Measurements from ENCODE around the gene SHISA2.
A peak's percentile ranks its signal among the peaks of the same experiment; 100 is the strongest.

Gene SHISA2

GRCh38 chr13:26051231-26051656, 572 bp downstream of the SHISA2 start:
- H3K27me3 ChIP-seq (replicated peaks; ENCODE audit: control insufficient read depth, insufficient read depth, low read length, poor library complexity, severe bottlenecking), result peaks cover 26% of the 10 kb centered on the region
- H3K9me3 ChIP-seq (ENCODE audit: control insufficient read depth, low read length), result no peaks in the 10 kb centered on the region

GRCh38 chr13:26050568-26051230, 1.1 kb downstream of the SHISA2 start:
- no peaks in the 10 kb centered on the region for H3K36me3 ChIP-seq (ENCODE audit: control insufficient read depth, insufficient read depth, low read length)
- H3K27ac ChIP-seq (ENCODE audit: insufficient read depth, low read length, poor library complexity, severe bottlenecking), result no peak overlapping the region
- H3K4me3 ChIP-seq (ENCODE audit: insufficient read depth, low read depth, low read length, poor library complexity, severe bottlenecking), result peak overlapping the region; percentile 51
- H3K27me3 ChIP-seq (replicated peaks; ENCODE audit: control insufficient read depth, insufficient read depth, low read length, poor library complexity, severe bottlenecking), result peaks cover 26% of the 10 kb centered on the region
- no peak for DNase-seq
- H3K4me1 ChIP-seq (ENCODE audit: control insufficient read depth, insufficient read depth, low read length, poor library complexity, severe bottlenecking), result peaks cover 14% of the 10 kb centered on the region
- H3K9me3 ChIP-seq (ENCODE audit: control insufficient read depth, low read length), result no peaks in the 10 kb centered on the region

More at GRCh38 chr13:26051231-26051656, 572 bp downstream of the SHISA2 start:
- Histone ChIP-seq H3K36me3 (ENCODE audit: control insufficient read depth, insufficient read depth, low read length) (no peaks in the 10 kb centered on the region), H3K4me3 (ENCODE audit: insufficient read depth, low read depth, low read length, poor library complexity, severe bottlenecking) (peak overlapping the region; percentile 51), H3K4me1 (ENCODE audit: control insufficient read depth, insufficient read depth, low read length, poor library complexity, severe bottlenecking) (peaks cover 14% of the 10 kb centered on the region), H3K27ac (ENCODE audit: insufficient read depth, low read length, poor library complexity, severe bottlenecking) (no peak overlapping the region)
- no peak for DNase-seq

GRCh38 chr13:26048741-26049140, 3.1 kb downstream of the SHISA2 start:
- Histone ChIP-seq H3K4me1 (ENCODE audit: control insufficient read depth, insufficient read depth, low read length, poor library complexity, severe bottlenecking) (peaks cover 14% of the 10 kb centered on the region), H3K4me3 (ENCODE audit: insufficient read depth, low read depth, low read length, poor library complexity, severe bottlenecking) (no peak overlapping the region), H3K36me3 (ENCODE audit: control insufficient read depth, insufficient read depth, low read length) (no peaks in the 10 kb centered on the region), H3K27me3 (replicated peaks; ENCODE audit: control insufficient read depth, insufficient read depth, low read length, poor library complexity, severe bottlenecking) (peaks cover 26% of the 10 kb centered on the region), H3K27ac (ENCODE audit: insufficient read depth, low read length, poor library complexity, severe bottlenecking) (no peak overlapping the region), H3K9me3 (ENCODE audit: control insufficient read depth, low read length) (no peaks in the 10 kb centered on the region)
- no peak for DNase-seq

GRCh38 chr13:26047040-26047439, 4.8 kb downstream of the SHISA2 start:
- Histone ChIP-seq H3K27me3 (replicated peaks; ENCODE audit: control insufficient read depth, insufficient read depth, low read length, poor library complexity, severe bottlenecking) (peaks cover 26% of the 10 kb centered on the region), H3K4me3 (ENCODE audit: insufficient read depth, low read depth, low read length, poor library complexity, severe bottlenecking) (no peak overlapping the region), H3K36me3 (ENCODE audit: control insufficient read depth, insufficient read depth, low read length) (no peaks in the 10 kb centered on the region)

GRCh38 chr13:26046639-26047038, 5.2 kb downstream of the SHISA2 start:
- no peak overlapping the region for H3K4me3 ChIP-seq (ENCODE audit: insufficient read depth, low read depth, low read length, poor library complexity, severe bottlenecking)
- H3K36me3 ChIP-seq (ENCODE audit: control insufficient read depth, insufficient read depth, low read length), result no peaks in the 10 kb centered on the region
- no peaks in the 10 kb centered on the region for H3K9me3 ChIP-seq (ENCODE audit: control insufficient read depth, low read length)
- no peak for DNase-seq
- H3K27me3 ChIP-seq (replicated peaks; ENCODE audit: control insufficient read depth, insufficient read depth, low read length, poor library complexity, severe bottlenecking), result peaks cover 26% of the 10 kb centered on the region
- no peak overlapping the region for H3K27ac ChIP-seq (ENCODE audit: insufficient read depth, low read length, poor library complexity, severe bottlenecking)
- H3K4me1 ChIP-seq (ENCODE audit: control insufficient read depth, insufficient read depth, low read length, poor library complexity, severe bottlenecking), result peaks cover 14% of the 10 kb centered on the region

More at GRCh38 chr13:26047040-26047439, 4.8 kb downstream of the SHISA2 start:
- no peak for DNase-seq
- H3K27ac ChIP-seq (ENCODE audit: insufficient read depth, low read length, poor library complexity, severe bottlenecking), result no peak overlapping the region
- H3K4me1 ChIP-seq (ENCODE audit: control insufficient read depth, insufficient read depth, low read length, poor library complexity, severe bottlenecking), result peaks cover 14% of the 10 kb centered on the region
- no peaks in the 10 kb centered on the region for H3K9me3 ChIP-seq (ENCODE audit: control insufficient read depth, low read length)

GRCh38 chr13:26045142-26045541, 6.7 kb downstream of the SHISA2 start:
- no peak overlapping the region for H3K27ac ChIP-seq (ENCODE audit: insufficient read depth, low read length, poor library complexity, severe bottlenecking)
- DNase-seq, result no peak
- H3K9me3 ChIP-seq (ENCODE audit: control insufficient read depth, low read length), result no peaks in the 10 kb centered on the region
- H3K36me3 ChIP-seq (ENCODE audit: control insufficient read depth, insufficient read depth, low read length), result no peaks in the 10 kb centered on the region
- H3K4me1 ChIP-seq (ENCODE audit: control insufficient read depth, insufficient read depth, low read length, poor library complexity, severe bottlenecking), result peaks cover 2% of the 10 kb centered on the region
- no peak overlapping the region for H3K4me3 ChIP-seq (ENCODE audit: insufficient read depth, low read depth, low read length, poor library complexity, severe bottlenecking)
- peaks cover 12% of the 10 kb centered on the region for H3K27me3 ChIP-seq (replicated peaks; ENCODE audit: control insufficient read depth, insufficient read depth, low read length, poor library complexity, severe bottlenecking)

- H3K36me3 ChIP-seq (ENCODE audit: control insufficient read depth, insufficient read depth, low read length), result no peaks in the 10 kb centered on the region
- no peaks in the 10 kb centered on the region for H3K27me3 ChIP-seq (replicated peaks; ENCODE audit: control insufficient read depth, insufficient read depth, low read length, poor library complexity, severe bottlenecking)
- no peak overlapping the region for H3K4me3 ChIP-seq (ENCODE audit: insufficient read depth, low read depth, low read length, poor library complexity, severe bottlenecking)
- no peaks in the 10 kb centered on the region for H3K9me3 ChIP-seq (ENCODE audit: control insufficient read depth, low read length)
- no peak for DNase-seq
- no peaks in the 10 kb centered on the region for H3K4me1 ChIP-seq (ENCODE audit: control insufficient read depth, insufficient read depth, low read length, poor library complexity, severe bottlenecking)
- H3K27ac ChIP-seq (ENCODE audit: insufficient read depth, low read length, poor library complexity, severe bottlenecking), result no peak overlapping the region
Measured at GRCh38 chr13:26042785-26043184, 9.0 kb downstream of the SHISA2 start.

- Histone ChIP-seq H3K27me3 (replicated peaks; ENCODE audit: control insufficient read depth, insufficient read depth, low read length, poor library complexity, severe bottlenecking) (no peaks in the 10 kb centered on the region), H3K27ac (ENCODE audit: insufficient read depth, low read length, poor library complexity, severe bottlenecking) (no peak overlapping the region), H3K4me1 (ENCODE audit: control insufficient read depth, insufficient read depth, low read length, poor library complexity, severe bottlenecking) (no peaks in the 10 kb centered on the region), H3K9me3 (ENCODE audit: control insufficient read depth, low read length) (no peaks in the 10 kb centered on the region), H3K4me3 (ENCODE audit: insufficient read depth, low read depth, low read length, poor library complexity, severe bottlenecking) (no peak overlapping the region), H3K36me3 (ENCODE audit: control insufficient read depth, insufficient read depth, low read length) (no peaks in the 10 kb centered on the region)
- DNase-seq, result no peak
Measured at GRCh38 chr13:26041444-26041843, 10.4 kb downstream of the SHISA2 start.

GRCh38 chr13:26038931-26039475, 12.8 kb downstream of the SHISA2 start:
- no peaks in the 10 kb centered on the region for H3K4me1 ChIP-seq (ENCODE audit: control insufficient read depth, insufficient read depth, low read length, poor library complexity, severe bottlenecking)
- H3K9me3 ChIP-seq (ENCODE audit: control insufficient read depth, low read length), result no peaks in the 10 kb centered on the region
- DNase-seq, result no peak

GRCh38 chr13:26037302-26037701, 14.5 kb downstream of the SHISA2 start:
- Histone ChIP-seq H3K4me3 (ENCODE audit: insufficient read depth, low read depth, low read length, poor library complexity, severe bottlenecking) (no peak overlapping the region), H3K27ac (ENCODE audit: insufficient read depth, low read length, poor library complexity, severe bottlenecking) (no peak overlapping the region), H3K4me1 (ENCODE audit: control insufficient read depth, insufficient read depth, low read length, poor library complexity, severe bottlenecking) (no peaks in the 10 kb centered on the region), H3K27me3 (replicated peaks; ENCODE audit: control insufficient read depth, insufficient read depth, low read length, poor library complexity, severe bottlenecking) (no peaks in the 10 kb centered on the region), H3K9me3 (ENCODE audit: control insufficient read depth, low read length) (no peaks in the 10 kb centered on the region), H3K36me3 (ENCODE audit: control insufficient read depth, insufficient read depth, low read length) (no peaks in the 10 kb centered on the region)
- DNase-seq, result no peak

More at GRCh38 chr13:26038931-26039475, 12.8 kb downstream of the SHISA2 start:
- Histone ChIP-seq H3K27me3 (replicated peaks; ENCODE audit: control insufficient read depth, insufficient read depth, low read length, poor library complexity, severe bottlenecking) (no peaks in the 10 kb centered on the region), H3K36me3 (ENCODE audit: control insufficient read depth, insufficient read depth, low read length) (no peaks in the 10 kb centered on the region), H3K4me3 (ENCODE audit: insufficient read depth, low read depth, low read length, poor library complexity, severe bottlenecking) (no peak overlapping the region), H3K27ac (ENCODE audit: insufficient read depth, low read length, poor library complexity, severe bottlenecking) (no peak overlapping the region)
